GM19099 (cell line): ENCODE measurements around the gene TRDMT1.

ENCODE experiments used
- POLR2A ChIP-seq: IDR thresholded peaks from 3 replicates; pipeline ENCODE4 v1.6.1; 2011; ENCODE audit warnings: low read depth; ENCODE audit not compliant: insufficient read length; ENCODE audit errors: extremely low read depth

TRDMT1 gene

GRCh38 chr10:17236468-17237148 lies 35.1 kb upstream of the TRDMT1 start:
- no peak for TF ChIP-seq POLR2A

GRCh38 chr10:17235136-17235535 lies 33.7 kb upstream of the TRDMT1 start:
- no peak for TF ChIP-seq POLR2A

GRCh38 chr10:17234431-17234945 lies 33.0 kb upstream of the TRDMT1 start:
- TF ChIP-seq POLR2A: no peak

- TF ChIP-seq POLR2A: no peak
Measured at GRCh38 chr10:17233286-17233991, 32.0 kb upstream of the TRDMT1 start.

- peak; percentile 34 for TF ChIP-seq POLR2A
Measured at GRCh38 chr10:17232276-17232960, 30.9 kb upstream of the TRDMT1 start.

- TF ChIP-seq POLR2A: no peak
Measured at GRCh38 chr10:17231788-17232187, 30.3 kb upstream of the TRDMT1 start.

- peak; percentile 79 for TF ChIP-seq POLR2A
Measured at GRCh38 chr10:17229967-17230682, 28.7 kb upstream of the TRDMT1 start.

GRCh38 chr10:17229717-17229966 lies 28.2 kb upstream of the TRDMT1 start:
- TF ChIP-seq POLR2A: no peak

- peak; percentile 93 for TF ChIP-seq POLR2A
Measured at GRCh38 chr10:17229016-17229716, 27.7 kb upstream of the TRDMT1 start.

GRCh38 chr10:17228091-17229015 lies 26.9 kb upstream of the TRDMT1 start, which contains the start of gene VIM:
TSS of gene VIM (plus strand) at chr10:17228241. CDS start at chr10:17229423, 1,182 bp downstream.
- TF ChIP-seq POLR2A: no peak

GRCh38 chr10:17227367-17228090 lies 26.1 kb upstream of the TRDMT1 start:
- no peak for TF ChIP-seq POLR2A

GRCh38 chr10:17226891-17227303 lies 25.4 kb upstream of the TRDMT1 start:
- no peak for TF ChIP-seq POLR2A

GRCh38 chr10:17225808-17226207 lies 24.3 kb upstream of the TRDMT1 start:
- TF ChIP-seq POLR2A: no peak

GRCh38 chr10:17222329-17222728 lies 20.9 kb upstream of the TRDMT1 start:
- no peak for TF ChIP-seq POLR2A
